Activated T-cell treated with anti-CD3 and anti-CD28 coated beads for 48 hours (primary cell): Measurements from ENCODE around the gene ZNF132.
A peak's percentile ranks its signal among the peaks of the same experiment; 100 is the strongest.
"Not testable (repeated sequence)": the region's sequence is repeated elsewhere in the genome, so short reads cannot be mapped to it uniquely, and the experiment has no call there.

ENCODE experiments used
- DNase-seq: peaks from one replicate; pipeline ENCODE4 v3.0.0-alpha.2; 2020; ENCODE audit warnings: low read depth

Gene ZNF132

DNA sequence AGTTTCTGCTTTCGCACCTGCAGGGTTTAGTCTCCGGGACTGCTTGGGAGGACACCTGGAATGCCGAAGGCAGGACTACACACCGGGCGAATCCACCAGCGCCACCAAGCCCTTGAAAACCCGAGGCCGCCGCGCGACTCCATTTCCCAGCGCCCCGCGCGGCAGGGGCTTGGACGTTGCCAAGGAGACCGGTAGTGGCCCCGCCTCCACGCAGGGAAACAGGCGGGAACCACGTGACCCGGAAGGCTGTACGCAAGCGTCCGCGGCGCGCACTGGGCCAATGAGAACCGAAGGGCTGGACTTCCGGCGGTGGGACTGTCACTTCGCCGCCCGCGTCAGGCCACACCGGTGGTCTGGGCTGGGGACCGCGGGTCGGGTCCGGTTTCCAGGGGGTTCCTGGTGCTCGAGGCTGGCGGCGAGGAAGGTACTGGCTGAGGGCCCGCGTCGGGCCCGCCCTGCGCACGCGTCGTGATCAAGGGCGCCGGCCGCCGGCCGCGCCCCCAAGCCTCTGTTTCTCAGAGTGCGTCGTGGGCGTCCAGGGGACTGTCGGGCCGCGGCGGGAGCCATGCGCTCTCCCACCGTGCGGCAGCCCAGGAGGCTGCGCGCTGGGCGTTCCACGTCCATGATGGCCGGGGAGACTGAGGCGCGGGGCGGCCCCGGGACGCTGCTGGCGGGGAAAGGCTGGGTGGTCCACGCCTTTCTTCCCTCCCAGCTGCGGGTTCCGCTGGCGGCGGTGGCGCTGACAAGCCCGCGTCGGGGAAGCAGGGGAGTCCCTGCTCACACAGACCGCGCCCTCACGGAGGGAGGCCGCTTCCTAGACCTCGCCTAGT is 27.0 kb upstream of the ZNF132 start, which contains the start of gene ZNF324:
TSS of gene ZNF324 (plus strand) at position 321 of the 830 bp plus-strand sequence. CDS start 2,106 bp downstream, outside the sequence.
- peak; percentile 98 for DNase-seq

DNA sequence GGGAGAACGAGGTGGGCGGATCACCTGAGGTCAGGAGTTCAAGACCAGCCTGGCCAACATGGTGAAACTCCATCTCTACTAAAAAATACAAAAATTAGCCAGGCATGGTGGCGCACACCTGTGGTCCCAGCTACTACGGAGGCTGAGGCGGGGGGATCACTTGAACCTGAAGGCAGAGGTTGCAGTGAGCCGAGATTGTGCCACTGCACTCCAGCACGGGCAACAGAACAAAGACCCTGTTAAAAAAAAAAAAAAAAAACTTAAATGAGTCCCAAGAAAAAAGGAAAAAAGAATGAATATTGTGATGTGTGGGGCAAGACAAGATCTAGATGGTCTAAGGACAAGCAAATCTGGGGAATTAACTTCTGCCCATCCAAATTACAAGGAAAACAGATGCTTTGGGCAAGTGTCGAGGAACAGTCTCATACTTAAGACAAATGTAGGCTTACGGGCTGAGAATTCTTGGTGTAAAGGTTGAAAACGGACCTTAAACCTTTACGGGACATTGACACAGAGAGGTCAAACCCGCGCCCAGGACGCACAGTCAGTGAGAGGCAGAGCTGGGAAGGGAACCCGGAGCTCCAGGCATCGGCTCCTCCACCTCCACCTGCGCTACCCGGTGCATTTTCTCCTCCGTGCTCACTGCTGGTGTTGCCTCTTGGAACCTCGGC is 26.3 kb upstream of the ZNF132 start:
- no peak for DNase-seq

DNA sequence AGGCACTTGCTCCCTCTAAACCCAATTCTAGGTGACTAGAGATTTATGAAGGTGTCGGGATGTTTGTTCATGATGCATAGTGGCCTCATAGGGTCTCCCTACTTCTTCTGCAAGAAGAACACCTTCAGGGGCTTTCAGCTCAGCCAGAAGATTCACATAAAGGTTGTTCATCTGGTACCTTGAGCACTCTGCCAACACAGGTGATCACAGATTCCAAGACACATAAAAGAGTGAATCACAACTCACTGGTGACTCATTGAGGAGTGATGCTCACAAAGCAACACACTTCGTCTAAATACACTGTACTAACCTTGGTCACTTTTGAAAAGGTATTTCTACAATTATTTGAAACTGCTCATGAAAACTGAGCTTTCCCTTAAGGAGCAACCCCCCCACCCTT is 20.1 kb upstream of the ZNF132 start:
- no peak for DNase-seq

DNA sequence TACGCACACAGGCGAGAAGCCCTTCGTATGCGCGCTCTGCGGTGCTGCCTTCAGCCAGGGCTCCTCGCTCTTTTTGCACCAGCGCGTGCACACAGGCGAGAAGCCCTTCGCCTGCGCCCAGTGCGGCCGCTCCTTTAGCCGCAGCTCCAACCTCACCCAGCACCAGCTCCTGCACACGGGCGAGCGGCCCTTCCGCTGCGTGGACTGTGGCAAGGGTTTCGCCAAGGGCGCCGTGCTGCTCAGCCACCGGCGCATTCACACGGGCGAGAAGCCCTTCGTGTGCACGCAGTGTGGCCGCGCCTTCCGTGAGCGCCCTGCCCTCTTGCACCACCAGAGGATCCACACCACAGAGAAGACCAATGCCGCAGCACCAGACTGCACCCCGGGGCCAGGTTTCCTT is 16.2 kb upstream of the ZNF132 start:
- no peak for DNase-seq

DNA sequence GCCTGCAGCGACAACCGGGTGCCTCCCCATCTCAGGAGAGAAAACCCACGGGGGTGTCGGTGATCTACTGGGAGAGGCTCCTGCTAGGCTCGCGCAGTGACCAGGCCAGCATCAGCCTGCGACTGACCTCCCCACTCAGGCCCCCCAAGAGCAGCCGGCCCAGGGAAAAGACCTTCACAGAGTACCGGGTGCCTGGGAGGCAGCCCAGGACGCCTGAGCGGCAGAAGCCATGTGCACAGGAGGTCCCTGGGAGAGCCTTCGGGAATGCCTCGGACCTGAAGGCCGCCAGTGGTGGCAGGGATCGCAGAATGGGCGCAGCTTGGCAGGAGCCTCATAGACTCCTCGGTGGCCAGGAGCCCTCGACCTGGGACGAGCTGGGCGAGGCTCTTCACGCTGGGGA is 15.4 kb upstream of the ZNF132 start:
- DNase-seq = no peak

DNA sequence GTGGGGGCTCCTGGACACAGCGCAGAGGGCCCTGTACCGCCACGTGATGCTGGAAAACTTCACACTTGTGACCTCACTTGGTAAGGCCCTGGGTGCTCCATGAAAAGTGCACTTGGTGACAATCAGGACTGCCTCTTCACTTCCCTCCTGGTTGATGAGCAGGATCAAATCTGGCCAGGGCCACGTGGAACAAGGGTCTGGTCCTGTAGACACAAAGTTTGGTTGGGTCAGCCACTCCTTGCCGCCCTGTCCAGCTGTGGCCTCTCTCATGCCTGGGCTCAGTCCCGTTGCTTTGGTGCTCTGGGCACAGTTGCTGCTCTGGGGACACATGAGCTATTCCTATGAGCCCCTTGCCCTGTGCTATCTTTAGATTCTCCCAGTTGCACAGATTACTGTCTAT is 13.8 kb upstream of the ZNF132 start:
- no peak for DNase-seq

DNA sequence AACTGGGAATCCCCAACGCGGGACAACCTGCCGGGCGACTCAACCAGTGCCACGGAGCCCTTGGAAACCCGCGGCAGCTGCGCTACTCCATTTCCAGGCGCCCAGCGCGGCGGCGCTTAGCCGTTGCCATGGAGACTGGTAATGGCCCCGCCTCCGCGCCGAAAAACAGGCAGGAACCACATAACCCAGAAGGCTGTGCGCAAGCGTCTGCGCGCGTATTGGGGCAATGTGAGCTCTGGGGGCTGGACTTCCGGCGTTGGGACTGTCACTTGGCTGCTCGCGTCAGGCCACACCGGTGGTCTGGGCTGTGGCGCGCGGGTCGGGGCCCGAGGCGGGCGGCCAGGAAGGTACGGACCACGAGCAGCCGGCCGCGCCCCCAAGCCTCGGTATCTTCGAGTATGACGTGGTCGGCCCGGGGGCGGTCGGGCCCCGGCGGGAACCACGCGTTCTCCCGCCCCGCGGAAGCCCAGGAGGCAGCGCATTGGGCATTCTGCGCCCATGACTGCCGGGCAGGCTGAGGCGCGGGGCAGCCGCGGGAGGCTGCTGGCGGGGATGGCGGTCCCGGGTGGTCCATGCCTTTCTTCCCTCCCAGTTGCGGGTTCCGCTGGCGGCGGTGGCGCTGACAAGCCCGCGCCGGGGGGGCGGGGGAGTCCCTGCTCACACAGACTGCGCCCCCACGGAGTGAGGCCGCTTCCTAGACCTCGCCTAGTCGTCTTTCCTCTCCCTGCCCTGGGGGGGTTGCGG is 11.6 kb upstream of the ZNF132 start, which contains the start of gene ZNF324B:
TSS of gene ZNF324B (plus strand) at position 265 of the 744 bp plus-strand sequence. CDS start 2,080 bp downstream, outside the sequence.
- peak; percentile 94 for DNase-seq

DNA sequence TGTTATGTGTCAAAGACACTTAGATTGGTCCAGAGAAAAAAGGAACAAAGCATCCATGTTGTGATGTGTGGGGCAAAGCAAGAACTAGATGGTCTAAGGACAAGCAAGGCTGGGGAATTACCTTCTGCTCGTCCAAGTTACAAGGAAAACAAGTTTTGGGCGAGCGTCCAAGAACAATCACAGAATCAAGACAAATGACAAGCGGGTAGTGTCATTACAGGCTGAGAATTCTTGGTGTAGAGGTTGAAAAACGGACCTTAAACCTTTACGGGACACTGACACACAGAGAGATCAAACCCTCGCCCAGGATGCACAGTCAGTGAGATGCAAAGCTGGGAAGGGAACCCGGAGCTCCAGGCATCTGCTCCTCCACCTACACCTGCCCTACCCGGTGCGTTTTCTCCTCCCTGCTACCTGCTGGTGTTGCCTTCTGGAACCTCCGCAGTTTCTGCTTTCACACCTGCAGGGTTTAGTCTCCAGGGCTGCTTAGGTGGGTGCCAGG is 11.0 kb upstream of the ZNF132 start:
- no peak for DNase-seq

DNA sequence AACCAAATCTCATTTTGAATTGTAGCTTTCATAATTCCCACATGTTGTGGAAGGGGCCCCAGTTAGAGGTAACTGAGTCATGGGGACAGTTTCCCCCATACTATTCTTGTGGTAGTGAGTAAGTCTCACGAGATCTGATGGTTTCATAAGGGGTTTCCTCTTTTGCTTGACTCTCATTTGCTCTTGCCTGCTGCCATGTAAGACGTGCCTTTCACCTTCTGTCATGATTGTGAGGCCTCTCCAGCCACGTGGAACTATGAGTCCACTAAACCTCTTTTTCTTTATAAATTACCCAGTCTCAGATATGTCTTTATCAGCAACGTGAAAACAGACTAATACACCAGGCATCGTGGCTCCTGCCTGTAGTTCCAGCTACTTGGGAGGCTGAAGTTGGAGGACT is 10.0 kb upstream of the ZNF132 start:
- not testable (repeated sequence) for DNase-seq

DNA sequence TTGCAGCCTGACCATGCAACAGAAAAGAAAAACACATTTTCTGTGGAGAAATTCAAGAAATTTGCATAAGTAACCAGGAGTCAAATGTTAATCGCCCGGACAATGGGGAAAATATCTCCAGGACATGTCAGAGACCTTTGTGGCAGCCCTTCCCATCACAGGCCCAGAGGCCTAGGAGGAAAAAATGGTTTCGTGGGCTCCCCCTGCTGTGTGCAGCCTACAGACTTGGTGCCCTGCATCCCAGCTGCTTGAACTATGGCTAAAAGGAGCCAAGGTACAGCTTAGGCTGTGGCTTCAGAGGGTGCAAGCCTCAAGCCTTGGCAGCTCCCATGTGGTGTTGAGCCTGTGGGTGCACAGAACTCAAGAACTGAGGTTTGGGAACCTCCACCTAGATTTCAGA is 8.9 kb upstream of the ZNF132 start:
- not testable (repeated sequence) for DNase-seq

DNA sequence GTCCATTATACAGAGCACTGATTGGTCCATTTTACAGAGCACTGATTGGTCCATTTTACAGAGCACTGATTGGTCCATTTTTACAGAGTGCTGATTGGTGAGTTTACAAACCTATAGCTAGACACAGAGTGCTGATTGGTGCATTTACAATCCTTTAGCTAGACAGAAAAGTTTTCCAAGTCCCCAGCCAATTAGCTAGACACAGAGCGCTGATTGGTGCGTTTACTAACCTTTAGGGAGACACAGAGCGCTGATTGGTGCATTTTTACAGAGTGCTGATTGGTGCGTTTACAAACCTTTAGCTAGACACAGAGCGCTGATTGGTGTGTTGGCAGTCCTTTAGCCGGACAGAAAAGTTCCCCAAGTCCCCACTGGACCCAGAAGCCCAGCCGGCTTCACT is 3.0 kb upstream of the ZNF132 start:
- not testable (repeated sequence) for DNase-seq

DNA sequence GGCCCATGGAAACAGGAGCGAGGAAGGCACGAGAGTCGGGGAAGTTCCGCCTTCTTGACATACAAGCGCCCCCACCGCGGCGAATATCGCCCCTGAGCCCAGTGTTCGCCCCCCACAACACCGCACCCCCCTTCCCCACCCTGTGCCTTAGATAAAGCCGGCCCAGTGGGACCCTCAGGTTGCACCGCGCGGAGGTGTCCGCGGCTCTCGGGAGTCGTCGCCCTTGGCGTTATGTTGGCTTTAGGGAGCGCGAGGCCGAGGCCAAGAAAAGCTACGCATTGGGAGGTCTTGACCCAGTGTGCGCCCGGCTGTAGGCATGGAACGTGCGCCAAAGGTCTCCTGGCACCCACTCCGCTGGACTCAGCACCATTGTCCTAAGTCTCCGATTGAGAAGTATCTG is 603 bp upstream of the ZNF132 start:
- DNase-seq = no peak

DNA sequence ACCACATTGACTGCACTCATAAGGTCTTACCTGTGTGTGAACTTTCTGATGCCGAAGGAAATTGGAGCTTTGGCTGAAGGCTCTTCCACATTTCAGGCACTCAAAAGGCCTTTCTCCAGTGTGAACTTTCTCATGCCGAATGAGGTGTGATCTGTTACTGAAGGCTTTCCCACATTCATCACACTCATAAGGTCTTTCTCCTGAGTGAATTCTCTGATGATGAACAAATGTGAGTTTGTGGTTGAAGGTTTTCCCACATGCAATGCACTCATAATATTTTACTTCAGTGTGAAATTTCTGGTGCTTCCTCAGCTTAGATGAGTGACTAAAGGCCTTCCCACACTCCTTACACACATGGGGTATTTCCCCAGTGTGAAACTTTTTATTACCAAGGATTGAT is 5.7 kb downstream of the ZNF132 start:
- no peak for DNase-seq

DNA sequence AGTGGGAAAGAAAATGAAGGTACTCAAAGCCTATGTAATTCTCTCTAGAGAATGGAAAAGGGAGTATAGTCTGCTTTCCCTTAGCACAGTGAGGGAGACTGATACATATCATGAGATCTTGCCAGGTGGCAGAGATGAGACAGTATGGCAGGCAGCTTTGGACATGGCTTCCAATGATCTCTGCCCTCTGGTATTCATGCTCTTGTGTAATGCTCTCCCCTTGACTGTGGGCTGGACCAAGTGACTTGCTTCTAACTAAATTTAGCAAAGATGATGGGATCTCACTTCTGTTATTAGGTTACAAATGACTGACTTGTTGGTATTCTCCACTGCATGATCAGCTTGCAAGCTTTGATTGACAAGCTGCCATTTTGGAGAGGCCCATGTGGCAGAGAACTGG is 10.2 kb downstream of the ZNF132 start:
- no peak for DNase-seq

DNA sequence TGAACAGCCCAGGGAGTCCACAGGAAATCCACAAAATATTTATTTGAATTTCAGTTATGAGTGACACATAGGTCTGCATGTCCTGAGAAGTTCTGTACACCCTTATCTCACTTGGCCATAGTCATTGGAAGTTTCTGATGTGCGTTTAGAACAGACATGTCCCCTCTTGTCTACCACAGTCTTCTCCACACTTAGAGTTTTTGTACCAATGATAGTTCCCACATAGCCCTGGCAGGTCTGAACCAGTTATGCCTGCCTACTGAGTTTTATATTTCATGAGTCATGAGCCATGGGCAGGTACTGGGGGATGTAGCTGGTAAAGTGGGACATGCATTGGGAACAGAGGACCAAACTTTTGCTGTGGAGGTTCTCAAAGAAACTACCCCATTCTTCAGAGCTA is 11.3 kb downstream of the ZNF132 start:
- DNase-seq = no peak

DNA sequence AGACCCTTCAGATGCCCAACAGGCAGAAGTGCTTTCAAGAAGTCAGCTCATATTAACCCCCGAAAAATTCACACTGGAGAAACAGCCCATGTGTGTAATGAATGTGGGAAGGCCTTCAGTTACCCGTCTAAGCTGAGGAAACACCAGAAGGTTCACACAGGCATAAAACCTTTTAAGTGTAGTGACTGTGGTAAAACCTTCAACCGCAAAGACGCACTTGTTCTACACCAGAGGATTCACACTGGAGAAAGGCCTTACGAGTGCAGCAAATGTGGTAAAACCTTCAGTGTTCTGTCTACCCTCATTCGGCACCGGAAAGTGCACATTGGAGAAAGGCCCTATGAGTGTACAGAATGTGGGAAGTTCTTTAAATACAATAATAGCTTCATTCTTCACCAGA is 22.9 kb downstream of the ZNF132 start:
- DNase-seq = no peak

DNA sequence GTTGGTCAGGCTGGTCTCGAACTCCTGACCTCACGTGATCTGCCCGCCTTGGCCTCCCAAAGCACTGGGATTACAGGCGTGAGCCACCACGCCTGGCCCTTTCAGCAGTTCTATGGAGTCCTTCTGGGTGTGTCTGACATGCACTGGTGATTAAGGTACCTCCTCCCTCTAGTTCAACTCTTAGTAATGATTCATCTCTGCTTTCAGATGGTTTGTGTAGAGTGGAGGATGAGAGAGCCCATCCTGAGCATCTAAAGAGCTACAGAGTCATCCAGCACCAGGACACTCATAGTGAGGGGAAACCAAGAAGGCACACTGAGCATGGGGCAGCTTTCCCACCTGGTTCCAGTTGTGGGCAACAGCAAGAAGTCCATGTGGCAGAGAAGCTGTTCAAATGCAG is 23.3 kb downstream of the ZNF132 start:
- no peak for DNase-seq

DNA sequence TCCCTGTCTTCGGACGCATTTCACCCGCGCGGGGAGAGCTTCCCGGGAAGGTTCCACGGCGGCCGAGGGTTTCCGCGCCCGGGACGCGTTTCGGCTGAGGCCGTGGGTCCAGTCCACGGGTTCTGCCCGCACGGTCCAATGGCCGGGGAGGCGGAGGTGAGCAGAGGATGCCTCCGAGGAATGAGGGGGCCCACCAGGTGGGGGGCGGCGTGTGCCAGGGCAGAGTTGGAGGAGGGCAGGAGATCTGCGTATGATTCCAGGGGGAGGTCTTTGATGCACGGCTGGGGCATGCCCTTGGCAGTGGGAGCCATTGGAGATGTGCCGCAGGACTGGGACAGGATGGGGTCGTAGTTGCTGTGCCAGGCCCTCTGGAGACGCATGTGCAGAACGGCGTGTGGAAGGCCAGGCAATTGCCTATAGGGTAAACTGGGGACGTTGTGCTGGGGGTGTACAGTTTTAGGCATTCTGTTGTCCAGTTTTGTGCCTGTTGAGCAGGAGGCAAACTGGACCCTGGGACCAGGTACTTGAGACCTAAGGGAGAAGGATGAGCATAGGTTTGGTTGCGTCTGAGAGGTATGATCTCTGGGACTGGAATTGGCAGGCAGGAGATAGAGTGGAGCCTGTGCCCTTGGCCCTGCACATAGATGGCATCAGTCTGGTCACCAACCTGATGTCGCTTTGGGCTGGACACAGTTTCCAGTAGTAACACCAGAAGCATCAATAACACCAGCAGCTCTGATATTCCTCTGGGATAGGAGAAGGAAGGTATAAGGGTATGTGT is 30.8 kb downstream of the ZNF132 start:
- DNase-seq = no peak

DNA sequence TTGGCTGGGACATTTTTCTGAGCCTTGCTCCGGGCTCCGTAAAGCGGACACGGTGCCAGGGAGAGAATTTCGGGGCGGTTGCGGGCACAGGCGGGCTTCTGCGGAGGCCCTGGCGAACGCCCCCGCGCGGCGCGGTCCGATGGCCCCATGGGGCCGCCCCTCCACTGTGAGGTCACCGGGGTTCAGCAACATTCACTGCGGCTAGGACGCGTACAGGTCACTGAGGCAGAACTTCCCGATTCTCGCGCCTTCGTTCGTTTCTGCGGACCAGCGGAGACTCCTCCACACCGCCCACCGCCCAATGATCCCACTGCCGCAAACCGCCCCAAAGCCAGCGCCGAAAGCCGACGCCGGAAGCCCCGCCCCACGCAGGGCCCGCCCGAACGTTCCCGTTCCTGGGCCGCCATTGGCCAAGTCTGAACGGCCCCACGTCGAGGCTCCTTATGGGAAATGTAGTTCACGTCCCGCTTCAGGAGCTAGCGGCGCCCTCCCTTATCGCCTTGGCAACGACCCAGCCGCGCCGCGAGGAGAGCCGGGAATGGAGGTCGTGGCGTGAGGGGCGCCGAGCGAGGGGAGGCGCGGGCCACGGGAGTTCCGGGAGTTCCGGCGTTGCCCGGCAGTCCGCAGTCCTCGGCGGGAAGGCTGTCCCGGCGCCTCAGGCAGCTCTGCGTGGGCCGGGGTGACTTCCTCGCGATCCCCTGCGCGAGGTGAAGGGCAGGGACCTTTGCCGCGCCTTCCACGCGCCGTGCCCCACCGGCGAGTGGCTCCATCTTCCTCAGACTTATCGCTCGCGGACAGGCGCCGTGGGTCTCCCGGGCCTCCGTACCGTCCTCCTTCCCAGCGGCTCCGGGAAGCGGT is 31.6 kb downstream of the ZNF132 start, which contains the start of gene ZNF584:
TSS of gene ZNF584 (plus strand) at position 498 of the 858 bp plus-strand sequence. CDS start 499 bp downstream, outside the sequence.
- peak; percentile 95 for DNase-seq

DNA sequence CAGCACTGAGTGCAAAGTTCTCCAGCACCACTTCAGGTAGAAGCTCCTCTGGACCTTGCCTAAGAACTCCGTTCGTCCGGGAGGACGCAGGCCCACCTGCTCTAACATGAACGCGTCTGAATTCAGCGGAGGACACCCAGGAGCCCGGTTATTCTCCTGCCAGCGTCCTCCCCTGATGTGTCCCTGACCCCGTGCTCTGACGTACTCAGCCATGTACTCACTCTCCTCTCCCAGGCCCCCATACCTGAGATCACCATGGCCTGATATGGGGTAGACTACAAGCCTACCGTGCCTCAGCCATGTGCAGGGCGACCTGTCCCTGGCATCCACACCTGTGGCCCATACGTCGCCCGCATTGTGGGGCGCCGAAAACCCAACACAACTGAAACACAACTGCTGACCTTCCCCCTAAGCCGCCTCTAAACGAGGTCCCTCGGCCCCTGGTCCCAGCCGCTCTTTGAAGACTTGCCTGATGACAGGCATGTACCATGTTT is 32.2 kb downstream of the ZNF132 start:
- no peak for DNase-seq
